Measurements from ENCODE around the gene HDLBP. TPM values are rescaled to one million over a fixed set of nuclear protein-coding genes. Genes with fewer than 3 reads are reported as not detected.
"Not testable (repeated sequence)": the region's sequence is repeated elsewhere in the genome, so short reads cannot be mapped to it uniquely, and the experiment has no call there.

HDLBP gene
- total and polyA plus RNA-seq, 4 donors: 220 to 476 (median 318) TPM

DNA sequence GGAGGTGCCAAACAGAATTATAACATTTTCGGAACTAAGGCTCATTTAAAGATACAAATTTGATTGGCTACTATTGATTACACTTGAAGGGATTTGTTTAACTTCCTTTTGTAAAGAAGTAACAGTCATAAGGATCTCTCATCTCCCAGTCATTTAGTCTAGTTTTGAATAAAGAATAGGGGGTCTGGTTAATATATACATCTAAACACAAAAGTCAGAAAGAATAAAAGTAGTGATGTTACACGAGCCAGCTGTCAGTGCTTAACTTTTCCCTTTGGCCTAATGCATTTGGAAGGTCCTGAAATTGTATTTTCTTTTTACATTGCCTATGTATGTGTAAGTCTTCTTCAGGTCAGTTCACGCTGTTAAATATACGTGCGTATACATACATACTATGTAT, 8.3 kb upstream of the HDLBP start:
- Histone ChIP-seq H3K36me3 (ENCODE audit: control insufficient read depth in 1 of 2, insufficient read depth in 2 of 2, low read length in 1 of 2) (no peaks in the 10 kb centered on the region), H3K9me3 (ENCODE audit: control insufficient read depth, low read length) (no peaks in the 10 kb centered on the region), H3K4me1 (ENCODE audit: control insufficient read depth in 1 of 2, insufficient read depth in 2 of 2, low read length in 2 of 2) (no peaks in the 10 kb centered on the region), H3K27ac (ENCODE audit: low read depth in 1 of 2, low read length in 2 of 2) (no peak overlapping the region), H3K4me3 (ENCODE audit: low read length in 2 of 2) (no peak overlapping the region), H3K27me3 (ENCODE audit: control insufficient read depth in 1 of 2, insufficient read depth in 2 of 2, low read length in 1 of 2) (no peaks in the 10 kb centered on the region)
- WGBS, 2 donors: 61 to 64% methylated on average over 5 of the region's 5 CpGs
- intact Hi-C loops (cut with DNase I): no loop called here
- no peak for DNase-seq
- ATAC-seq (ENCODE audit: low FRiP score): no peak

DNA sequence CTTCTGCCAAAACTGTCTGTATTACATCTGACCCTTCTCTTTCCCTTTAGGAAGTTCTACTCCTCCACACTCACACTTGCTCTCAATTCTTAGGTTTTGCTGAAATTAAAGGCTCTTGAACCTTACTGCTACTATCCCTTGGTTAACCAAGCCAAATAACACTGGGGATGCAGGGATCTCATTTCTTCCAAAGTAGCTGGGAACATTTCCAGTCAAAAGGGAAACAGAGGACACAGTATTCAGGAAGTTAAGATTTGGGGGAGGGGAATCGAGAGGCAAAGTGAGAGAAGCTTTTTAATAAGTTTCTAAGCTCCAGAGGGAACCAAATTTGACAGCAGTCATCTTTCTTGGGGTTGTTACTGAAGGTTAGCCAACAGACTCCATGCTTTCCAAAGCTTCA, 6.4 kb upstream of the HDLBP start:
- no peaks in the 10 kb centered on the region for H3K36me3 ChIP-seq (ENCODE audit: control insufficient read depth in 1 of 2, insufficient read depth in 2 of 2, low read length in 1 of 2)
- H3K4me1 ChIP-seq (ENCODE audit: control insufficient read depth in 1 of 2, insufficient read depth in 2 of 2, low read length in 2 of 2): no peaks in the 10 kb centered on the region
- no peaks in the 10 kb centered on the region for H3K27me3 ChIP-seq (ENCODE audit: control insufficient read depth in 1 of 2, insufficient read depth in 2 of 2, low read length in 1 of 2)
- ATAC-seq (ENCODE audit: low FRiP score) (no peak), DNase-seq (no peak)
- intact Hi-C loops (cut with DNase I): no loop called here
- H3K4me3 ChIP-seq (ENCODE audit: low read length in 2 of 2): no peak overlapping the region
- WGBS, 2 donors: 13 to 20% methylated on average over 1 of the region's 1 CpG
- H3K9me3 ChIP-seq (ENCODE audit: control insufficient read depth, low read length): no peaks in the 10 kb centered on the region
- no peak overlapping the region for H3K27ac ChIP-seq (ENCODE audit: low read depth in 1 of 2, low read length in 2 of 2)

DNA sequence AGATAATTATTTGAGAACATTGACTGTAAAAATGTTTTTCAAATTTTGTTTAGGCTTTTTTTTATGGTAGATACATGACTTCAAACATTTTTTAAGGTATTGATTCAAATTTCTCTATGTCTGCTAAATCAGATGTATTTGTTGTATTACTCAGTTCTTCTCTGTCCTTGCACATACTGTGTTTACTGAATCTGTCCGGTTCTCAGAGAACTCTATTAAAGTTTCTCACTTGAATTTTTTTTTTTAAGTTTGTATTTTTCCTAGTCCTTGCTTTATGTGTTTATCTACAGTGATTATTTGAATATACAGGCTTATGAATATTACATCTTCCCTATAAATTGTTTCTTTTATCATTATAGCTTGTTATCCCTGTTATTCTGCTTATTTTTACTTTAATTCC, 5.6 kb upstream of the HDLBP start:
- ATAC-seq (ENCODE audit: low FRiP score) (no peak), DNase-seq (no peak)
- no peak overlapping the region for H3K27ac ChIP-seq (ENCODE audit: low read depth in 1 of 2, low read length in 2 of 2)
- no peaks in the 10 kb centered on the region for H3K36me3 ChIP-seq (ENCODE audit: control insufficient read depth in 1 of 2, insufficient read depth in 2 of 2, low read length in 1 of 2)
- no peak overlapping the region for H3K4me3 ChIP-seq (ENCODE audit: low read length in 2 of 2)
- no peaks in the 10 kb centered on the region for H3K27me3 ChIP-seq (ENCODE audit: control insufficient read depth in 1 of 2, insufficient read depth in 2 of 2, low read length in 1 of 2)
- 12 to 21% methylated on average over 1 of the region's 1 CpG for WGBS, 2 donors
- intact Hi-C loops (cut with DNase I): no loop called here
- peaks cover 0 to 2% of the 10 kb centered on the region in 2 donors for H3K4me1 ChIP-seq (ENCODE audit: control insufficient read depth in 1 of 2, insufficient read depth in 2 of 2, low read length in 2 of 2)
- no peaks in the 10 kb centered on the region for H3K9me3 ChIP-seq (ENCODE audit: control insufficient read depth, low read length)

DNA sequence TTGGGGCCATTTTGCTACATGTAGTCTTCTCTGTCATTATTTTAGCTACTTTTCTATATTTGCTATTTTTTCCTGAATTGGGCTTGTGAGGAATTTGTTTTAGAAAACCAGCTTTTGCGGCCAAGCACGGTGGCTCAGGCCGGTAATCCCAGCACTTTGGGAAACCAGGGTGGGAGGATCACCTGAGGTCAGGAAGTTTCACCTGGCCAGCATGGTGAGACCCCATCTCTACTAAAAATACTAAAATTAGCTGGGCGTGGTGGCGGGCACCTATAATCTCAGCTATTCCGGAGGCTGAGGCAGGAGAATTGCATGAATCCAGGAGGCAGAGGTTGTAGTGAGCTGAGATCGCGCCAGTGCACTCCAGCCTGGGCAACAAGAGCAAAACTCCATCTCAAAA, 4.9 kb upstream of the HDLBP start:
- WGBS, 2 donors: 78 to 82% methylated on average over 8 of the region's 8 CpGs
- DNase-seq (no peak), ATAC-seq (ENCODE audit: low FRiP score) (no peak)
- intact Hi-C loops (cut with DNase I): no loop called here
- Histone ChIP-seq H3K27ac (ENCODE audit: low read depth in 1 of 2, low read length in 2 of 2) (no peak overlapping the region), H3K27me3 (ENCODE audit: control insufficient read depth in 1 of 2, insufficient read depth in 2 of 2, low read length in 1 of 2) (no peaks in the 10 kb centered on the region), H3K36me3 (ENCODE audit: control insufficient read depth in 1 of 2, insufficient read depth in 2 of 2, low read length in 1 of 2) (no peaks in the 10 kb centered on the region), H3K4me3 (ENCODE audit: low read length in 2 of 2) (no peak overlapping the region), H3K9me3 (ENCODE audit: control insufficient read depth, low read length) (no peaks in the 10 kb centered on the region), H3K4me1 (ENCODE audit: control insufficient read depth in 1 of 2, insufficient read depth in 2 of 2, low read length in 2 of 2) (peaks cover 0 to 2% of the 10 kb centered on the region in 2 donors)

DNA sequence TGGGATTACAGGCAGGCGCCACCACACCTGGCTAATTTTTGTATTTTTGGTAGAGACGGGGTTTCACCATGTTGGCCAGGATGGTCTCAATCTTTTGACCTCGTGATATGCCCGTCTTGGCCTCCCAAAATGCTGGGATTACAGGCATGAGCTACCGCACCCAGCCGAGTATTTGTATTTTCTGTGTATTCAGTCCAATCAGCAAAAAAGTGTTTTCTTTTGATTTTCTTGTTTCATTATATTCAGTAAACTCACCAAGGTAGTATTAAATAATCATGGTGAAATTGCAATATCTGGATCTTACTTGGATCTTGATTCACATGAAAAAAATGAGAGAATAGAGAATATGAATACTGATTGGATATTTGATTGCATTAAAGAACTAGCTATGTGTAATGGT, 3.4 kb upstream of the HDLBP start:
- WGBS, 2 donors: 81 to 85% methylated on average over 6 of the region's 6 CpGs
- intact Hi-C loops (cut with DNase I): loop anchor here in 1 of 2 donors (5.0 kb wide), 2 partner anchors 33 to 47 kb away; no protein-coding TSS in a partner anchor
- not testable (repeated sequence) for H3K36me3 ChIP-seq (ENCODE audit: control insufficient read depth in 1 of 2, insufficient read depth in 2 of 2, low read length in 1 of 2); H3K27me3 ChIP-seq (ENCODE audit: control insufficient read depth in 1 of 2, insufficient read depth in 2 of 2, low read length in 1 of 2); H3K9me3 ChIP-seq (ENCODE audit: control insufficient read depth, low read length); H3K27ac ChIP-seq (ENCODE audit: low read depth in 1 of 2, low read length in 2 of 2); DNase-seq; ATAC-seq (ENCODE audit: low FRiP score); H3K4me3 ChIP-seq (ENCODE audit: low read length in 2 of 2); H3K4me1 ChIP-seq (ENCODE audit: control insufficient read depth in 1 of 2, insufficient read depth in 2 of 2, low read length in 2 of 2)

DNA sequence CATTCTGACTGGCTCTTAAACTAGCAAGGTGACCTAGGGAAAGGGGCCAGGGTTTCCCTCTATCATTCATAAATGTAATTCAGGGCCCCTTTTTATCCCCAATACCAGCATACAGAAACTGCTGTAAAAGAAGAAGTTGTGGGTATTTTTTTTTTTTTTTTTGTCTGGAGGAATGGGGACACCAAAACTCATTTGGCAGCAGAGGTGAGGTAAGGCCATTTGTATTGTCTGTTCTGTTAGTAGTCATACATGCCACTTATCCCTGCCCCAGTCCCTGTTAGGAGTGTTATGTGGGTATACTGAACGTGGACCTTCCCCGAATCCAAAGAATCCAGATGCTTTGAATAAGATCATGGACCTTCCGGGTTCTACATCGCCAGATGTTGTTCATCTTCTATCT, 1.9 kb upstream of the HDLBP start:
- ATAC-seq (ENCODE audit: low FRiP score) (no peak), DNase-seq (no peak)
- H3K27me3 ChIP-seq (ENCODE audit: control insufficient read depth in 1 of 2, insufficient read depth in 2 of 2, low read length in 1 of 2): no peaks in the 10 kb centered on the region
- H3K4me1 ChIP-seq (ENCODE audit: control insufficient read depth in 1 of 2, insufficient read depth in 2 of 2, low read length in 2 of 2): peaks cover 0 to 5% of the 10 kb centered on the region in 2 donors
- no peaks in the 10 kb centered on the region for H3K36me3 ChIP-seq (ENCODE audit: control insufficient read depth in 1 of 2, insufficient read depth in 2 of 2, low read length in 1 of 2)
- H3K27ac ChIP-seq (ENCODE audit: low read depth in 1 of 2, low read length in 2 of 2): no peak overlapping the region
- intact Hi-C loops (cut with DNase I): loop anchor here in 1 of 2 donors (5.0 kb wide), 2 partner anchors 35 to 45 kb away; no protein-coding TSS in a partner anchor
- WGBS, 2 donors: 47 to 61% methylated on average over 4 of the region's 4 CpGs
- peak overlapping the region in 1 of 2 donors; percentile 62 for H3K4me3 ChIP-seq (ENCODE audit: low read length in 2 of 2)
- H3K9me3 ChIP-seq (ENCODE audit: control insufficient read depth, low read length): no peaks in the 10 kb centered on the region

DNA sequence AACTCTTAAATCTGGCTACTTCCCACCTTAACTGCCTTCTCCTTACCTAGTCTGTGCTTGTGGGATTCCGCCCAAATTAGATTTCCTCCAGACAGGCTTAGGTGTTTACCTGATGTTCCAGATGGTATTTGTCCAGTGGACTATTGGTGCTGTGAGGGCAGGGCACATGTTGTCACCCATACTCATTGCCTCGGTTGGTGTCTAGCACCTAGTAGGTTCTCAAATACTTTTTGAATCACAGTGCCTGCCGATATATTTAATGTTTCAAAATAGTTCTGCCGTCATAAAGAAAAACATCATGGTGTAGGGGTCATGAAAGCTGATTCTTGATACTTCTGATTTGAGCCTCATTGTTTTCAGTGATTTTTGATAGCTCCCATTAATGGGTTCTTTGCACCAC, 1.4 kb upstream of the HDLBP start:
- ATAC-seq (ENCODE audit: low FRiP score) (no peak), DNase-seq (no peak)
- 3 to 5% methylated on average over 4 of the region's 4 CpGs for WGBS, 2 donors
- Histone ChIP-seq H3K27ac (ENCODE audit: low read depth in 1 of 2, low read length in 2 of 2) (peak overlapping the region in 1 of 2 donors; percentile 68), H3K9me3 (ENCODE audit: control insufficient read depth, low read length) (no peaks in the 10 kb centered on the region), H3K27me3 (ENCODE audit: control insufficient read depth in 1 of 2, insufficient read depth in 2 of 2, low read length in 1 of 2) (no peaks in the 10 kb centered on the region), H3K36me3 (ENCODE audit: control insufficient read depth in 1 of 2, insufficient read depth in 2 of 2, low read length in 1 of 2) (no peaks in the 10 kb centered on the region), H3K4me1 (ENCODE audit: control insufficient read depth in 1 of 2, insufficient read depth in 2 of 2, low read length in 2 of 2) (peaks cover 0 to 5% of the 10 kb centered on the region in 2 donors), H3K4me3 (ENCODE audit: low read length in 2 of 2) (peak overlapping the region; percentile 33 to 62)
- intact Hi-C loops (cut with DNase I): loop anchor here in 1 of 2 donors (5.0 kb wide), 2 partner anchors 35 to 45 kb away; no protein-coding TSS in a partner anchor

DNA sequence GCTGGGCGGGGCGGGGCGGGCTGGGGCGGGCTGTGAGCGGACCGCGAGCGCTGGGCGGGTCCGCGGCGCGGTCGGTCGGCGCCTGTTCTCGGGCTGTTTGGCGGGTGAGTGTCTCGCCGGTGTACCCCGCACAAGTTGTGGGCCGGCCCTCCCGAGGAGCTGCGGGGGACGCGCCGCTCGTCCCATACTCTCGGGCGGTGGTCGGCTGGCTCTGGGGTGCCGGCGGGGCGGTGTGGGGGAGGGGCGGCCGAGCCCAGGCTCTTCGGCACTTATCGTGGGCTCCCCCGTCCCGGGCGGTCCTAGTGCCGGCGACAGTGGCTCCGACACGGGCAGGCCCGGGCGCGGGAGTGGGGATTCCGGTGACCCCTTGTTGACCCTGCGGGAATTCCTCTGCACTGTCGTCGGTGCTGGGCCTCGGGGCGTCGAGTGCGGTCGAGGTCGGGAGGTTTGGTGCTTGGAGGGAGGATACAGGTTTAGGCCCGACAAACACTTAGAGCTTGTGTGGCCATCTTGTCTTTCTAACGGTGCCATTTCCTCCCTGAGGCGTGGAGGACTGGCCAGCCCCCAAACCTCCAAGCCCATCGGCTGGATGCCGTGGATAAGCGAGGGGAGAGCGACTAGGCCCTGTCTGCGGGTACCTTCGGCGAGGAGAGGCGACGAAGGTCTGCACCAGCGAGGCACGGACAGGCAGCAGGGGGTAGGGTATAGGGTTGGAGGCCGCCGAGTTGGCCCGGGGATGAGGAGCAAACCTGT, 583 bp upstream of the HDLBP start, which contains the start of gene SEPTIN2:
TSS of gene SEPTIN2 (plus strand) at position 47 of the 753 bp plus-strand sequence. CDS start 8,308 bp downstream, outside the sequence.
- H3K27ac ChIP-seq (ENCODE audit: low read depth in 1 of 2, low read length in 2 of 2): peak within 1 kb of the TSS; percentile 88 to 98
- peak within 1 kb of the TSS; percentile 65 to 81 for H3K4me3 ChIP-seq (ENCODE audit: low read length in 2 of 2)
- no peaks in the 10 kb centered on the region for H3K27me3 ChIP-seq (ENCODE audit: control insufficient read depth in 1 of 2, insufficient read depth in 2 of 2, low read length in 1 of 2)
- no peaks in the 10 kb centered on the region for H3K9me3 ChIP-seq (ENCODE audit: control insufficient read depth, low read length)
- no peaks in the 10 kb centered on the region for H3K36me3 ChIP-seq (ENCODE audit: control insufficient read depth in 1 of 2, insufficient read depth in 2 of 2, low read length in 1 of 2)
- DNase-seq (peak; percentile 88 to 94), ATAC-seq (ENCODE audit: low FRiP score) (peak; percentile 83)
- intact Hi-C loops (cut with DNase I): loop anchor here (2.0 to 5.0 kb wide), 3 partner anchors 36 to 44 kb away; partner anchors contain the start of gene FARP2 (in 1 of the 2)
- H3K4me1 ChIP-seq (ENCODE audit: control insufficient read depth in 1 of 2, insufficient read depth in 2 of 2, low read length in 2 of 2): peaks cover 0 to 5% of the 10 kb centered on the region in 2 donors
- 0% methylated on average over 69 to 75 of the region's 75 CpGs for WGBS, 2 donors
